Tibial nerve (tissue), 4 donors: ENCODE data around the gene EFNA5. TPM values are rescaled to one million over a fixed set of nuclear protein-coding genes. Genes with fewer than 3 reads are reported as not detected.

Experiments used
- DNase-seq, 2 donors: peaks; one replicate each; pipeline ENCODE4 v3.0.0-alpha.2; 2019; ENCODE audit warnings: low spot score in 2 of 2
- H3K27ac ChIP-seq, 4 donors: fragments of 200-600 bp; sonication (generic) in 3 of 4; one replicate each; pipeline ENCODE4 v1.5.1; 2017 to 2019; ENCODE audit warnings: mild to moderate bottlenecking in 1 of 4
- H3K27me3 ChIP-seq, 2 donors: fragments of 200-600 bp; sonication (generic) in 1 of 2; one replicate each; pipeline versions ENCODE4 v1.5.1 to v1.6.0; 2017 to 2019
- H3K36me3 ChIP-seq, 3 donors: fragments of 200-600 bp; sonication (generic); one replicate each; pipeline ENCODE4 v1.5.1; 2018 to 2019
- H3K4me1 ChIP-seq, 4 donors: fragments of 200-600 bp; sonication (generic) in 3 of 4; one replicate each; pipeline ENCODE4 v1.5.1; 2017 to 2019
- H3K4me3 ChIP-seq, 4 donors: fragments of 200-600 bp; sonication (generic) in 3 of 4; one replicate each; pipeline ENCODE4 v1.5.1; 2017 to 2019; ENCODE audit warnings: mild to moderate bottlenecking in 1 of 4, moderate library complexity in 1 of 4
- H3K9me3 ChIP-seq, 4 donors: fragments of 200-600 bp; sonication (generic) in 3 of 4; one replicate each; pipeline ENCODE4 v1.5.1; 2017 to 2019
- EP300 ChIP-seq, 2 donors: sonication (generic); formaldehyde crosslinking; IDR thresholded peaks; one replicate each; pipeline ENCODE4 v1.6.1; 2017; ENCODE audit warnings: antibody characterized with exemption in 2 of 2, mild to moderate bottlenecking in 1 of 2
- POLR2A ChIP-seq, 2 donors: fragments of 450-650 bp; IDR thresholded peaks; one replicate each; pipeline ENCODE4 v1.6.1; 2017; ENCODE audit warnings: antibody characterized with exemption in 2 of 2, mild to moderate bottlenecking in 2 of 2, moderate library complexity in 2 of 2
- WGBS, 2 donors: methylation state at CpG; one replicate each; pipeline ENCODE4 v1.1.5; 2018; 5-methylcytosine and 5-hydroxymethylcytosine counted together
- total RNA-seq, 4 donors: library from RNA; depleted of rRNA; stranded (reverse); fragments of >200 nt; gene quantifications; one replicate each; pipeline ENCODE4 v1.1.0, GENCODE V29; 2016
- TF ChIP-seq, protein P1 (sequence below), 5 experiments: fragments of 200-600 bp in 3 of 5; fragments of 450-650 bp in 2 of 5; sonication (generic) in 3 of 5; IDR thresholded peaks; one replicate each; pipeline ENCODE4 v1.5.1; 2016 to 2019; ENCODE audit warnings: antibody characterized with exemption in 5 of 5, mild to moderate bottlenecking in 3 of 5, moderate library complexity in 2 of 5

Gene EFNA5
- total RNA-seq, 4 donors from 2014 or later, result 6.3 to 10.2 (median 6.9) TPM

DNA sequence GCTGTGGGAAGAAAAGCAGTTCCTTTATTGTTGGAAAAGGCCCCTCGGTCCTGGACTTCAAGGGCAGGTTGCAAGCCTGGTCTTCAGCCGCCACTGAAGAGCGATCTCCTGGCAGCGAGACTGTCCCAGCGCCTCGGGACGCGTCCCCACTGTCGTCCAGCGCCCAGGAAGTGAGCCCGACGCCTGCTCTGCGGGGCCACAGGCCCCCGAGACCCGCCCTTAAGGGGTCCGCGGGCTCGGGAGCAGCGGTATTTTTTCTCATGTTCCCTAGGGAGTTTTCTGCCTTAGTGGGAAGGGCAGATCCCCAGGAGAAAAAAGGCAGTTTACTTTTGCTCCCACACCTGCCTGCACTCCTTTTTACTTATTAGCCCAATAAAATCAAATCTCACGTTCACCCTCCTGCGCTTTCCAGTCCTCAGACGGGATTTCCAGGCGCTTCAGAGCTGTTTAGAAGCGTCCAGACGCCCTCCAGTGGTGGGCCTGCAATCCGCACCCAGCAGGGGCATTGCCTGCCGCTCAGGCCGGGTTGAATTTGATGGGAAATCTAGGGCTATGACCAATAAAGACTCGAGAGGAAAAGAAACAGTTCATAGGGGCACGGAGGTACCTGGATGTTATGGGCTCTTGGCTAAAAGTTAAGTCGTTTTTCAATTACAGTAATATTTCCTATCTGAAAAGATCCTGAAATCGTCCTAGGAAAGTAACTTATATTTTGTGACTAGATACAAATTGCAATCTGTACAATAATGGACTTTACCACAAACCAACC is 2.8 kb upstream of the EFNA5 start:
- Histone ChIP-seq H3K9me3 (no peaks in the 10 kb centered on the region), H3K27me3 (peaks cover 0 to 18% of the 10 kb centered on the region in 2 donors), H3K27ac (peak overlapping the region in 2 of 4 donors; percentile 64 to 66), H3K4me3 (peak overlapping the region; percentile 41 to 65 (median 50)), H3K4me1 (peaks cover 0 to 41% (median 12%) of the 10 kb centered on the region in 4 donors), H3K36me3 (no peaks in the 10 kb centered on the region)
- TF ChIP-seq POLR2A (IDR thresholded peaks at IDR 0.05), result no peak
- TF ChIP-seq, protein P1, sequence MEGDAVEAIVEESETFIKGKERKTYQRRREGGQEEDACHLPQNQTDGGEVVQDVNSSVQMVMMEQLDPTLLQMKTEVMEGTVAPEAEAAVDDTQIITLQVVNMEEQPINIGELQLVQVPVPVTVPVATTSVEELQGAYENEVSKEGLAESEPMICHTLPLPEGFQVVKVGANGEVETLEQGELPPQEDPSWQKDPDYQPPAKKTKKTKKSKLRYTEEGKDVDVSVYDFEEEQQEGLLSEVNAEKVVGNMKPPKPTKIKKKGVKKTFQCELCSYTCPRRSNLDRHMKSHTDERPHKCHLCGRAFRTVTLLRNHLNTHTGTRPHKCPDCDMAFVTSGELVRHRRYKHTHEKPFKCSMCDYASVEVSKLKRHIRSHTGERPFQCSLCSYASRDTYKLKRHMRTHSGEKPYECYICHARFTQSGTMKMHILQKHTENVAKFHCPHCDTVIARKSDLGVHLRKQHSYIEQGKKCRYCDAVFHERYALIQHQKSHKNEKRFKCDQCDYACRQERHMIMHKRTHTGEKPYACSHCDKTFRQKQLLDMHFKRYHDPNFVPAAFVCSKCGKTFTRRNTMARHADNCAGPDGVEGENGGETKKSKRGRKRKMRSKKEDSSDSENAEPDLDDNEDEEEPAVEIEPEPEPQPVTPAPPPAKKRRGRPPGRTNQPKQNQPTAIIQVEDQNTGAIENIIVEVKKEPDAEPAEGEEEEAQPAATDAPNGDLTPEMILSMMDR (IDR thresholded peaks at IDR 0.05), result peak; percentile 82 to 93 (median 85)
- peak; percentile 71 to 80 for DNase-seq
- WGBS, 2 donors, result 2 to 3% methylated on average over 32 of the region's 32 CpGs

- H3K27ac ChIP-seq, result peak overlapping the region in 2 of 4 donors; percentile 64 to 66
Measured at GRCh38 chr5:107673039-107673367, 2.3 kb upstream of the EFNA5 start.

DNA sequence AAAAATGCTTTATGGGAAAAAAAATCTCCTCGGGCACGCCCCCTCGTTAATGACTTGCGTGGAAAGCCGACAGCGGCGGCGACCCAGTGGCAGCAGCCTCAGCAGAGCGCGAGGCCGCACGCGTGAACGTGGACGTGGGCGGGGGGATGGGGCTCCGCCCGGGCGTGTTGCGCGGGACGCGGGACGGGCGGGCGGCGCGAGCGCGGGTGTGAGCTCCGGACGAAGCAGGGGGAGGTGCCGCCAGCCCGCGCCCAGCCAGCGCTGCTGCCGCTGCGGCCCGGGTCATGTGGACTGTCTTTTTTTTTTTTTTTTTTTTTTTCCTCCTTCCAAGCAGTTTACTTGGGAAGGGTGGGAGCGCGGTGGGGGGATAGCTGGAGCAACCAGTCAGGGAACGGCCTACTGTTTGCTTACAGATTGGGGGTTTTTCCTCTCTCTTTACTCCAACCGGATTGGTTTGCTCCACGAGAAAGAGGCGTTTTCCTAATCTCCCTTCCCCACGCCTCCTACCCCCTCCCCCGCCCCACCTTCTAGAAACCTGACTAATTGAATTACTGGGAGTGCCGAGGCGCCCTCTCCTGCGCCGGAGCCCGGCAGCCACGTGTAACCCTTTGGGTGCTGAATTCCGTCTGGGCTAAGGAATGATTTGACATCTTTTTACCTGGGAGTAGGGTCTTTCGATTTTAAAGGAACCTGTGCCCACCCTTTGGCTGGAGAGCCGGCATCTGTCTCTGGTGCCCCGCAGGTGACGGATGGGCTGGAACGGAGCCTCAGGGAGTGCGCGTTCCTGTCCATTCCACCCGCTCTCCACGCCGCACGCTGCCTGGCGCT is 1.7 kb upstream of the EFNA5 start:
- TF ChIP-seq EP300 (IDR thresholded peaks at IDR 0.05) (peak in 1 of 2 donors; percentile 3), POLR2A (IDR thresholded peaks at IDR 0.05) (no peak)
- WGBS, 2 donors, result 0 to 1% methylated on average over 62 to 66 of the region's 66 CpGs

More at GRCh38 chr5:107673039-107673367, 2.3 kb upstream of the EFNA5 start:
- TF ChIP-seq, protein P1 (IDR thresholded peaks at IDR 0.05), result no peak
- no peak for TF ChIP-seq POLR2A (IDR thresholded peaks at IDR 0.05)
- no peak for TF ChIP-seq EP300 (IDR thresholded peaks at IDR 0.05)
- no peak for DNase-seq
- Histone ChIP-seq H3K4me1 (peaks cover 0 to 41% (median 12%) of the 10 kb centered on the region in 4 donors), H3K27me3 (peaks cover 0 to 18% of the 10 kb centered on the region in 2 donors), H3K9me3 (no peaks in the 10 kb centered on the region), H3K4me3 (peak overlapping the region; percentile 41 to 65 (median 50)), H3K36me3 (no peaks in the 10 kb centered on the region)
- 1% methylated on average over 11 of the region's 11 CpGs for WGBS, 2 donors

DNA sequence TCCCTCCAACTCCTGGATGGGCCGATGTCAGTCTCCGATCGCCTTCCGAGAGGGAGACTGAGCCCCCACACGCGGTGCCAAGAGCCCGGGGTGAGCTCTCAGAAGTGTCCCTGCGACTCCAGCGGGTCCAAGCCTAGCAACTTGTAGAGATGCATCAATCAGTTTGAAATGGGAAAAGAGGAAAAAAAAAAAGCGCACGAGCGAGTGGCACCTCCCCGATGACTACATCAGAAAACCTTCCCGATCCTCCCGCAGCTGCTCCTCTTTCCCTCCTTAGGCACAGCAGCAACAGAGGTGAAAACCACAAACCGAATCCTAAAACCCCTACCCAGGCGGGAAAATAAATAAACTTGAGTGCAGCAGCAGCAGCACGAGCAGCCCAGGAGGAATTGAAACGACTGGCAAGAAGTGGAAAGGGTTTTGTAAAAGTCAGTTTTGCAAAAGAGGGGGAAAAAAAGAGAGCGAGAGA is 1.0 kb upstream of the EFNA5 start:
- DNase-seq, result no peak
- Histone ChIP-seq H3K9me3 (no peaks in the 10 kb centered on the region), H3K4me1 (peaks cover 0 to 41% (median 12%) of the 10 kb centered on the region in 4 donors), H3K27ac (peak overlapping the region in 3 of 4 donors; percentile 19 to 64 (median 59)), H3K36me3 (no peaks in the 10 kb centered on the region), H3K4me3 (peak overlapping the region; percentile 41 to 65 (median 50)), H3K27me3 (peaks cover 0 to 18% of the 10 kb centered on the region in 2 donors)
- WGBS, 2 donors, result 0% methylated on average over 20 of the region's 20 CpGs
- TF ChIP-seq, protein P1 (IDR thresholded peaks at IDR 0.05), result no peak
- TF ChIP-seq EP300 (IDR thresholded peaks at IDR 0.05), result peak in 1 of 2 donors; percentile 8

More for the DNA sequence above, 1.7 kb upstream of the EFNA5 start:
- Histone ChIP-seq H3K27me3 (peaks cover 0 to 18% of the 10 kb centered on the region in 2 donors), H3K9me3 (no peaks in the 10 kb centered on the region), H3K4me3 (peak overlapping the region; percentile 41 to 65 (median 50)), H3K27ac (peak overlapping the region in 2 of 4 donors; percentile 64 to 66), H3K36me3 (no peaks in the 10 kb centered on the region), H3K4me1 (peaks cover 0 to 41% (median 12%) of the 10 kb centered on the region in 4 donors)
- DNase-seq, result peak; percentile 41 to 61

DNA sequence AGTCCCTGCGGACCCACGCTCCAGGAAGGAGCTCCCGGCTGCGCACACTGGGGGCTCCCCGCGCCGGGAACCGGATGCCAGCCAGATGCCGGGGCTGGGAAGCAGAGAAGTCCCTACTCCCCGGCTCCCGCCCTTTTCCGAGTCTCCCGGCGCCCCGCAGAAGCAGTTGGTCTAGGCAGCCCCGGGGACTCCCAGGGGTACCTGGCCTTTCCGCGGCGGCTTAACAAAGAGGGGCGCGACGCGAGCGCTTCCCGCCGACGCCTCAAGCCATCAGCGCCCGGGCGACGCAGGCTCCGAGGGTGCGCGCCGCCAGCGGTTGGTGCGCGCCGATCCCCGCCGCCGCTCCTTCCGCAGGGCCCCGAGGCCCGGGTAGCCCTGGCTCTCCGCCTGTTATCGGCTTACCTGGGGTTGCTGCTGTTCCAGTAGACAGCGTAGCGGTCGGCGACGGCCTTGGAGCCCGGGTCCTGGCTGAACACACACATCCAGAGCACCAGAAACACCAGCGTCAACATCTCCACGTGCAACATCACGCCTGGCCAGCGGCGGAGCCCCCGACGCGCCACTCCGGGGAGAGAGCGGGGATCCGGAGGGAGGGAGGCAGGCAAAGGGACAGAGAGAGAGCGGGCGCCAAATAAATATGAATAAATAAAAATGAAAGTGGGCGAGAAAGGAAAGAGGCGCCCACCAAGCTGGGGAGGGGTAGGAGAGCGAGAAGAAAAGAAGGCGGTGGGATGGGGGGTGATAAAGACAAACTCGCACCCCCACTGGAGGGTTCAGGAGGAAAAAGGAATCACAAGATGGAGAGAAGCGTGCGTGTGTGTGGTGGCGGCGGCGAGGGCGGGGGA is 428 bp downstream of the EFNA5 start:
- H3K4me1 ChIP-seq, result peaks cover 0 to 41% (median 12%) of the 10 kb centered on the region in 4 donors
- peak overlapping the region in 3 of 4 donors; percentile 4 to 64 (median 31) for H3K27ac ChIP-seq
- 0 to 1% methylated on average over 40 to 62 of the region's 77 CpGs for WGBS, 2 donors
- peak overlapping the region; percentile 41 to 65 (median 50) for H3K4me3 ChIP-seq
- TF ChIP-seq POLR2A (IDR thresholded peaks at IDR 0.05) (no peak), EP300 (IDR thresholded peaks at IDR 0.05) (no peak)
- TF ChIP-seq, protein P1 (IDR thresholded peaks at IDR 0.05), result no peak
- H3K36me3 ChIP-seq, result no peaks in the 10 kb centered on the region
- DNase-seq, result no peak
- H3K27me3 ChIP-seq, result peaks cover 0 to 18% of the 10 kb centered on the region in 2 donors
- no peaks in the 10 kb centered on the region for H3K9me3 ChIP-seq
